PC-9 (cell line): Measurements from ENCODE around the gene YIF1B. TPM values are rescaled to one million over a fixed set of nuclear protein-coding genes. Genes with fewer than 3 reads are reported as not detected.

Experiments
- BruUV-seq: library from RNA; stranded (reverse); fragments of 400-500 nt; replicated peaks from 2 replicates; lab custom pipeline; 2021; lab: Mats Ljungman, UMichigan
- CTCF ChIA-PET: fragments of 300-600 bp; sonication (Branson Sonifier 250); formaldehyde crosslinking; loops from one replicate; lab custom pipeline; 2022; ENCODE audit warnings: antibody characterized with exemption; lab: Charles Lee
- POLR2A ChIA-PET: fragments of 300-600 bp; sonication (Branson Sonifier 250); formaldehyde crosslinking; loops from one replicate; lab custom pipeline; 2022; ENCODE audit warnings: antibody characterized with exemption; ENCODE audit not compliant: unreplicated experiment; lab: Charles Lee
- DNase-seq, 2 experiments: peaks; one replicate each; pipeline versions ENCODE4 v3.0.0 to v3.0.0-alpha.2; 2015 to 2022; ENCODE audit warnings: mixed read lengths in 1 of 2
- H2AFZ ChIP-seq: fragments of 200-600 bp; sonication (generic); 2 replicates; pipeline ENCODE4 v1.8.1; 2017; ENCODE audit warnings: antibody characterized with exemption
- H3F3A ChIP-seq: fragments of 200-600 bp; sonication (generic); 2 replicates; pipeline ENCODE4 v1.8.1; 2017; ENCODE audit warnings: antibody characterized with exemption, mild to moderate bottlenecking, low read depth; ENCODE audit not compliant: insufficient read depth
- H3K27ac ChIP-seq: fragments of 200-600 bp; sonication (generic); 2 replicates; pipeline ENCODE4 v1.6.1; 2016; ENCODE audit warnings: mixed run types
- H3K27me3 ChIP-seq: fragments of 200-600 bp; sonication (generic); 2 replicates; pipeline ENCODE4 v1.6.1; 2016; ENCODE audit warnings: low read depth, mixed run types; ENCODE audit not compliant: insufficient read depth
- H3K36me3 ChIP-seq: fragments of 200-600 bp; sonication (generic); 2 replicates; pipeline ENCODE4 v1.6.1; 2016; ENCODE audit warnings: low read depth, mixed run types
- H3K4me1 ChIP-seq: fragments of 200-600 bp; sonication (generic); replicated peaks from 2 replicates; pipeline ENCODE4 v1.6.1; 2016; ENCODE audit warnings: mixed run types; ENCODE audit not compliant: insufficient read depth
- H3K4me2 ChIP-seq: fragments of 200-600 bp; sonication (generic); 2 replicates; pipeline ENCODE4 v1.6.1; 2017; ENCODE audit warnings: mixed run types
- H3K4me3 ChIP-seq: fragments of 200-600 bp; sonication (generic); 2 replicates; pipeline ENCODE4 v1.6.1; 2016; ENCODE audit warnings: mixed run types
- H3K79me2 ChIP-seq: fragments of 200-600 bp; sonication (generic); 2 replicates; pipeline ENCODE4 v1.6.1; 2017; ENCODE audit warnings: low read depth, mixed run types
- H3K9me2 ChIP-seq: fragments of 200-600 bp; sonication (generic); 2 replicates; pipeline ENCODE4 v1.8.1; 2017; ENCODE audit warnings: mild to moderate bottlenecking; ENCODE audit not compliant: insufficient read depth
- H3K9me3 ChIP-seq: fragments of 200-600 bp; sonication (generic); 2 replicates; pipeline ENCODE4 v1.8.1; 2016; ENCODE audit warnings: low read depth; ENCODE audit not compliant: insufficient read depth
- H4K20me1 ChIP-seq: fragments of 200-600 bp; sonication (generic); 2 replicates; pipeline ENCODE4 v1.8.1; 2017; ENCODE audit not compliant: insufficient read depth
- EZH2 ChIP-seq: fragments of 200-600 bp; sonication (generic); IDR thresholded peaks from 2 replicates; pipeline ENCODE4 v1.8.0; 2017; ENCODE audit warnings: antibody characterized with exemption, low read depth
- intact Hi-C: fragments of 100-400 bp; cut with micrococcal nuclease; formaldehyde crosslinking; loops from one replicate; pipeline ENCODE4 v1.10.0; 2022; ENCODE audit not compliant: unreplicated experiment
- total RNA-seq: library from RNA; stranded (reverse); gene quantifications from 2 replicates; pipeline ENCODE4 v1.2.3, GENCODE V29; 2021
- TF ChIP-seq, protein P1 (sequence below): fragments of 200-600 bp; sonication (generic); conservative IDR thresholded peaks from 2 replicates; pipeline ENCODE4 v1.6.1; 2017; ENCODE audit warnings: mixed run types, antibody characterized with exemption, mild to moderate bottlenecking, moderate library complexity

YIF1B gene
- total RNA-seq, 1 experiment from 2014 or later: 39.8 TPM

DNA sequence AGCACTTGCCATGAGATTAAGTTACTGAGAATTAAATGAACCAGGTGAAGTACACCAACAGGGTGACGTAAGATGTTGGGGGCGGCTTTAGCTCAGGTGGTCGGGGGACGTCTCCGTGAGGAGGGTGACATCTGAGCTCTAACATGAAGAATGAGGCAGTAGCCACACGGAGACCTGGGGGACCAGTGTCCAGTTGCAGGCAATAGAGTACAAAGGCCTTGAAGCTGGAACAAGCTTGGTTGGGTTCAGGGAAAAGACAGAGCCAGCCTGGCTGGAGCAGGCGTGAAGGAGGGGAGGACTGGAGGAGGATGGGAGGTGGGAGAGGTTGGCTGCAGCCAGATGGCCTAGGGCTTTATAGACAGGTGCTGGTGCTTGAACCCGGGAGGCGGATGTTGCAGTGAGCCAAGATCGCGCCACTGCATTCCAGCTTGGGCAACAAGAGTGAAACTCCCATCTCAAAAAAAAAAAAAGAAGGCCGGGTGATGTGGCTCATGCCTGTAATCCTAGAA is 49.8 kb downstream of the YIF1B start:
- Histone ChIP-seq H3K9me3 (no peaks in the 10 kb centered on the region), H3K9me2 (no peaks in the 10 kb centered on the region), H3K4me3 (peak overlapping the region; percentile 79), H3K36me3 (peaks cover 16% of the 10 kb centered on the region; the same call in 1 of the 2 replicates), H3F3A (peaks cover 70% of the 10 kb centered on the region), H3K4me2 (peak overlapping the region; percentile 100), H4K20me1 (peaks cover 54% of the 10 kb centered on the region), H2AFZ (no peak overlapping the region), H3K27ac (peak overlapping the region; percentile 94), H3K79me2 (peaks cover 66% of the 10 kb centered on the region), H3K27me3 (no peaks in the 10 kb centered on the region), H3K4me1 (peaks cover 55% of the 10 kb centered on the region)
- POLR2A ChIA-PET: interaction anchor here (0.5 to 1.1 kb wide), 6 partner anchors 11 to 261 kb away, joined by 3 to 11 read pairs (median 4); no protein-coding TSS in a partner anchor
- CTCF ChIA-PET: interaction anchor here (0.6 kb wide), 1 partner anchor 1309 kb away, joined by 3 read pairs; no protein-coding TSS in a partner anchor
- DNase-seq: peak; percentile 77 to 81
- TF ChIP-seq EZH2: no peak
- TF ChIP-seq, protein P1, sequence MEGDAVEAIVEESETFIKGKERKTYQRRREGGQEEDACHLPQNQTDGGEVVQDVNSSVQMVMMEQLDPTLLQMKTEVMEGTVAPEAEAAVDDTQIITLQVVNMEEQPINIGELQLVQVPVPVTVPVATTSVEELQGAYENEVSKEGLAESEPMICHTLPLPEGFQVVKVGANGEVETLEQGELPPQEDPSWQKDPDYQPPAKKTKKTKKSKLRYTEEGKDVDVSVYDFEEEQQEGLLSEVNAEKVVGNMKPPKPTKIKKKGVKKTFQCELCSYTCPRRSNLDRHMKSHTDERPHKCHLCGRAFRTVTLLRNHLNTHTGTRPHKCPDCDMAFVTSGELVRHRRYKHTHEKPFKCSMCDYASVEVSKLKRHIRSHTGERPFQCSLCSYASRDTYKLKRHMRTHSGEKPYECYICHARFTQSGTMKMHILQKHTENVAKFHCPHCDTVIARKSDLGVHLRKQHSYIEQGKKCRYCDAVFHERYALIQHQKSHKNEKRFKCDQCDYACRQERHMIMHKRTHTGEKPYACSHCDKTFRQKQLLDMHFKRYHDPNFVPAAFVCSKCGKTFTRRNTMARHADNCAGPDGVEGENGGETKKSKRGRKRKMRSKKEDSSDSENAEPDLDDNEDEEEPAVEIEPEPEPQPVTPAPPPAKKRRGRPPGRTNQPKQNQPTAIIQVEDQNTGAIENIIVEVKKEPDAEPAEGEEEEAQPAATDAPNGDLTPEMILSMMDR: no peak
- BruUV-seq: no TSS peak
- intact Hi-C loops: loop anchor here (1.0 to 2.0 kb wide), 2 partner anchors 11 to 19 kb away; no protein-coding TSS in a partner anchor

DNA sequence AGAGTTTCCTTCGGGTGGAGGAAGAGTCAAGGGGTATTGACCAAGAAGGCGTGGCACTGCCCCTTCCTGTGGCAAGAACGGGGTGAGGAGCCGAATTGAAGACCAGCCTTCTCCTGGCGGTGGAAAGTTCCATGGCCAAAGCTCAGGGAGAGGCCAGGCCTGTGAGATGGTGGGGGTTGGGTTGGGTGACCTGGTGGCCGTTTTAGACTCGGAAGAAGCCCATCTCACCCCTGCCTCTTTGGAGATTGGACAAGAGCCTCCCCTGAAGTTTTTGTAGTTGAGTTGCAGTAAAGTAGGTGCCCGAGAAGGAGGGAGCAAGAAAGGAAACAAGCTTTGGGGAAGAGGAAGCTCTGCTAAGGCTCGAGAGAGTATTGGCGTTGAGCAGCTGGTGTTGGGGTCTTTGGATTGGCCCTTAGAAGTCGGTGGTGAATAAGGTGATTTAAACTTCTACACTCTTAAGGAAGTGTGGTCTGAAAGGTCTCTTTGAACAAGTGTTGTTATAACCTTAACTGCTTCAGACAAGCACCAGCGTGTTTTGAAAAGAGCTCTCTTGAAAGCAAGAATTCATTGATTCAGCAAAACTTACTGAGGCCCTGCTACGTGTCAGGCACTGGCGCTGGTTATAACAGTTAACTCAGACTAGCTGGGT is 50.4 kb downstream of the YIF1B start:
- Histone ChIP-seq H3K9me3 (no peaks in the 10 kb centered on the region), H3K36me3 (peaks cover 16% of the 10 kb centered on the region; the same call in 1 of the 2 replicates), H3K4me2 (peak overlapping the region; percentile 100), H3K79me2 (peaks cover 59% of the 10 kb centered on the region), H3K9me2 (no peaks in the 10 kb centered on the region), H3F3A (peaks cover 67% of the 10 kb centered on the region), H2AFZ (no peak overlapping the region), H3K27ac (peak overlapping the region; percentile 94), H3K27me3 (no peaks in the 10 kb centered on the region), H3K4me3 (peak overlapping the region; percentile 79), H3K4me1 (peaks cover 48% of the 10 kb centered on the region), H4K20me1 (peaks cover 47% of the 10 kb centered on the region)
- TSS peak; percentile 67 for BruUV-seq
- CTCF ChIA-PET: interaction anchor here (0.6 kb wide), 1 partner anchor 1310 kb away, joined by 3 read pairs; no protein-coding TSS in a partner anchor
- intact Hi-C loops: loop anchor here (2.0 kb wide), 1 partner anchor 19 kb away; no protein-coding TSS in a partner anchor
- POLR2A ChIA-PET: interaction anchor here (0.6 to 1.1 kb wide), 5 partner anchors 12 to 261 kb away, joined by 3 to 11 read pairs (median 5); no protein-coding TSS in a partner anchor
- peak; percentile 49 to 80 for DNase-seq
- TF ChIP-seq, protein P1: no peak
- TF ChIP-seq EZH2: no peak

DNA sequence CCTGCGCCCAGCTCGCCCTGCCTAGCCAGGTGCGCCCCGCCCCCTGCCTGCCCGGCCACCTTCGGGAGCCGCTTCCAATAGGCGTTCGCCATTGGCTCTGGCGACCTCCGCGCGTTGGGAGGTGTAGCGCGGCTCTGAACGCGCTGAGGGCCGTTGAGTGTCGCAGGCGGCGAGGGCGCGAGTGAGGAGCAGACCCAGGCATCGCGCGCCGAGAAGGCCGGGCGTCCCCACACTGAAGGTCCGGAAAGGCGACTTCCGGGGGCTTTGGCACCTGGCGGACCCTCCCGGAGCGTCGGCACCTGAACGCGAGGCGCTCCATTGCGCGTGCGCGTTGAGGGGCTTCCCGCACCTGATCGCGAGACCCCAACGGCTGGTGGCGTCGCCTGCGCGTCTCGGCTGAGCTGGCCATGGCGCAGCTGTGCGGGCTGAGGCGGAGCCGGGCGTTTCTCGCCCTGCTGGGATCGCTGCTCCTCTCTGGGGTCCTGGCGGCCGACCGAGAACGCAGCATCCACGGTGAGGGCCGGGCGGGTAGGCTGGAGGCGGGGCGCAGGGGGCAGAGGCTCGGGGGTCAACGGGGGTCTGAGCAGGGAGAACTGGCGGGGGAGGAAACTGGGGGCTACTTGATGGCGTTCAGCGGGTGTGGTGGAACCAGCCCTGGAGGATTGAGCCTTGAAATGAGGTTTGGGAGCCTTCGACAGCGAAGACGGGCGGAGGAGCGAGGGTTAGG is 51.1 kb downstream of the YIF1B start, which contains the start of gene SPINT2:
Gene SPINT2 (plus strand): TSS at position 88 of the 727 bp plus-strand sequence. CDS start 320 bp downstream, at position 408.
- Histone ChIP-seq H4K20me1 (peaks cover 41% of the 10 kb centered on the region), H3K27ac (peak within 1 kb of the TSS; percentile 94), H3K27me3 (no peaks in the 10 kb centered on the region), H3F3A (peaks cover 61% of the 10 kb centered on the region), H3K4me2 (peak within 1 kb of the TSS; percentile 100), H3K79me2 (peaks cover 52% of the 10 kb centered on the region), H3K9me3 (no peaks in the 10 kb centered on the region), H3K4me1 (peaks cover 41% of the 10 kb centered on the region), H3K36me3 (peaks cover 16% of the 10 kb centered on the region; the same call in 1 of the 2 replicates), H3K9me2 (no peaks in the 10 kb centered on the region), H2AFZ (peak within 1 kb of the TSS; percentile 70), H3K4me3 (peak within 1 kb of the TSS; percentile 79)
- POLR2A ChIA-PET: interaction anchor here (0.6 to 1.2 kb wide), 4 partner anchors 26 to 123 kb away, joined by 3 to 5 read pairs (median 4); partner anchors contain the start of gene GGN
- CTCF ChIA-PET: interaction anchor here (1.1 kb wide), 1 partner anchor 26 kb away, joined by 5 read pairs; no protein-coding TSS in a partner anchor
- BruUV-seq: no TSS peak
- intact Hi-C loops: loop anchor here (1.0 to 2.0 kb wide), 5 partner anchors 18 to 72 kb away; no protein-coding TSS in a partner anchor
- no peak for DNase-seq
- TF ChIP-seq, protein P1: no peak
- no peak for TF ChIP-seq EZH2
